ENCODE results near the gene FAM3A.

- TF ChIP-seq POLR2A (IDR thresholded peaks at IDR 0.05; ENCODE audit: extremely low read depth, insufficient read length) (no peak), CTCF (IDR thresholded peaks at IDR 0.05; ENCODE audit: low read depth, low read length) (no peak)
These were observed 21.3 kb downstream of the FAM3A start for GRCh38 chrX:154494715-154495114.
